Endothelial cell of umbilical vein (primary cell): Measurements from ENCODE around the gene TXNDC12. TPM values are rescaled to one million over a fixed set of nuclear protein-coding genes. Genes with fewer than 3 reads are reported as not detected.

Experiments used
- BruUV-seq: library from RNA; stranded (reverse); fragments of 400-500 nt; replicated peaks from 2 replicates; lab custom pipeline; 2021; lab: Mats Ljungman, UMichigan
- CTCF ChIA-PET: fragments of 300-600, 350-600 bp; sonication (Branson Sonifier 250); formaldehyde crosslinking; loops from one replicate; lab custom pipeline; 2021; ENCODE audit warnings: antibody characterized with exemption, inconsistent platforms; lab: Charles Lee
- POLR2A ChIA-PET: fragments of 300-600, 350-600 bp; sonication (Branson Sonifier 250); formaldehyde crosslinking; loops from one replicate; lab custom pipeline; 2021; ENCODE audit warnings: antibody characterized with exemption, inconsistent platforms; lab: Charles Lee
- DNase-seq: peaks from one replicate; pipeline ENCODE4 v3.0.0-alpha.2; 2011; ENCODE audit warnings: low read depth, low spot score
- FAIRE-seq: peaks from 2 replicates; lab custom pipeline; 2011; peaks lifted over from hg19 to GRCh38; lab: Jason Lieb, UNC
- H2AFZ ChIP-seq: 2 replicates; pipeline ENCODE4 v1.6.0; 2012; ENCODE audit warnings: low read depth, low read length, control low read depth, inconsistent platforms
- H3K27ac ChIP-seq: 2 replicates; pipeline ENCODE4 v1.5.1; 2011; ENCODE audit warnings: low read depth, mild to moderate bottlenecking, control low read depth, low read length, moderate library complexity; ENCODE audit not compliant: insufficient read depth
- H3K27me3 ChIP-seq, 2 experiments: 2 replicates each; pipeline versions ENCODE4 v1.6.0 to v1.6.1; 2011; ENCODE audit warnings: low read length in 2 of 2, mixed read lengths in 1 of 2; ENCODE audit not compliant: control insufficient read depth in 2 of 2, insufficient read depth in 2 of 2
- H3K36me3 ChIP-seq, 2 experiments: 2 replicates in 1 of 2; 3 replicates in 1 of 2; pipeline ENCODE4 v1.5.1; 2011; ENCODE audit warnings: low read length in 2 of 2, mild to moderate bottlenecking in 1 of 2, moderate library complexity in 1 of 2; ENCODE audit not compliant: control insufficient read depth in 2 of 2, insufficient read depth in 2 of 2; ENCODE audit errors: extremely low read depth in 1 of 2
- H3K4me1 ChIP-seq: 3 replicates; pipeline ENCODE4 v1.5.1; 2011; ENCODE audit warnings: mild to moderate bottlenecking, low read length; ENCODE audit not compliant: control insufficient read depth, insufficient read depth; ENCODE audit errors: extremely low read depth
- H3K4me2 ChIP-seq: 2 replicates; pipeline ENCODE4 v1.6.1; 2011; ENCODE audit warnings: low read length, control low read depth, mixed read lengths; ENCODE audit not compliant: insufficient read depth
- H3K4me3 ChIP-seq, 3 experiments: fragments of 200-600 bp in 1 of 3; sonication (generic), shearing (Covaris generic) in 1 of 3; replicated peaks in 1 of 3; 2 replicates each; pipeline ENCODE4 v1.5.1; 2011 to 2016; ENCODE audit warnings: control low read depth in 3 of 3, low read length in 3 of 3, mild to moderate bottlenecking in 2 of 3, inconsistent platforms in 1 of 3, low read depth in 1 of 3, moderate library complexity in 1 of 3; ENCODE audit not compliant: insufficient read depth in 1 of 3
- H3K79me2 ChIP-seq: 2 replicates; pipeline ENCODE4 v1.6.0; 2012; ENCODE audit warnings: low read length, inconsistent platforms; ENCODE audit not compliant: control insufficient read depth, insufficient read depth
- H3K9ac ChIP-seq: replicated peaks from 2 replicates; pipeline ENCODE3; 2011; ENCODE audit warnings: low read length, control low read depth; ENCODE audit not compliant: insufficient read depth; ENCODE audit errors: extremely low read depth
- H3K9me1 ChIP-seq: replicated peaks from 3 replicates; pipeline ENCODE4 v1.6.0; 2011; ENCODE audit warnings: mild to moderate bottlenecking, low read length; ENCODE audit not compliant: control insufficient read depth, insufficient read depth; ENCODE audit errors: extremely low read depth
- H3K9me3 ChIP-seq: replicated peaks from 2 replicates; pipeline ENCODE4 v1.5.1; 2012; ENCODE audit warnings: low read length, inconsistent platforms; ENCODE audit not compliant: control insufficient read depth, insufficient read depth
- H4K20me1 ChIP-seq: replicated peaks from 2 replicates; pipeline ENCODE3; 2011; ENCODE audit warnings: mild to moderate bottlenecking, low read length; ENCODE audit not compliant: control insufficient read depth, insufficient read depth; ENCODE audit errors: extremely low read depth
- CTCF ChIP-seq, 2 donors: IDR thresholded peaks; 1 replicate in 1 of 2; 2 replicates in 1 of 2; pipeline ENCODE4 v1.5.1; 2011; ENCODE audit warnings: low read length in 2 of 2, mild to moderate bottlenecking in 2 of 2, moderate library complexity in 2 of 2, control low read depth in 1 of 2, inconsistent platforms in 1 of 2, low read depth in 1 of 2; ENCODE audit not compliant: insufficient read depth in 1 of 2; ENCODE audit errors: extremely low read depth in 1 of 2
- EZH2 ChIP-seq: IDR thresholded peaks from 2 replicates; pipeline ENCODE4 v1.6.1; 2012; ENCODE audit warnings: borderline replicate concordance, low read depth, mild to moderate bottlenecking, moderate library complexity, low read length, inconsistent platforms; ENCODE audit not compliant: severe bottlenecking
- FOS ChIP-seq: IDR thresholded peaks from 2 replicates; pipeline ENCODE4 v1.6.1; 2011; ENCODE audit warnings: mild to moderate bottlenecking, low read length, moderate library complexity, borderline replicate concordance; ENCODE audit not compliant: insufficient read depth
- GATA2 ChIP-seq: IDR thresholded peaks from 2 replicates; pipeline ENCODE4 v1.7.0; 2011; ENCODE audit warnings: low read depth, mild to moderate bottlenecking, moderate library complexity, mixed read lengths, low read length; ENCODE audit not compliant: insufficient read length, insufficient read depth
- JUN ChIP-seq: IDR thresholded peaks from 2 replicates; pipeline ENCODE4 v1.6.1; 2011; ENCODE audit warnings: borderline replicate concordance, low read depth; ENCODE audit not compliant: insufficient read length, insufficient read depth
- MYC ChIP-seq: IDR thresholded peaks from one replicate; pipeline ENCODE4 v1.6.1; 2011; ENCODE audit warnings: mild to moderate bottlenecking, low read depth, low read length
- POLR2A ChIP-seq: IDR thresholded peaks from 2 replicates; pipeline ENCODE4 v1.6.1; 2012; ENCODE audit warnings: low read depth, mild to moderate bottlenecking, control low read depth, low read length
- POLR2AphosphoS5 ChIP-seq: IDR thresholded peaks from 2 replicates; pipeline ENCODE4 v1.6.1; 2012; ENCODE audit warnings: low read depth, mild to moderate bottlenecking, control low read depth, low read length, moderate library complexity; ENCODE audit not compliant: insufficient read depth
- dilution Hi-C: fragments of 300-500 bp; cut with MboI; formaldehyde crosslinking; loops from one replicate; pipeline ENCODE4 v1.15.0; 2019; ENCODE audit warnings: low sequenced_read_pairs; ENCODE audit not compliant: extremely low pct_ligation_motif_present
- intact Hi-C: fragments of 100-400 bp; cut with micrococcal nuclease; formaldehyde crosslinking; loops from one replicate; pipeline ENCODE4 v1.10.0; 2022
- polyA plus RNA-seq, 4 experiments: library from polyadenylated mRNA; depleted of rRNA in 3 of 4; stranded (reverse) in 3 of 4; unstranded in 1 of 4; fragments of >200 nt; gene quantifications; 2 replicates each; pipeline versions ENCODE4 v1.2.1 to v1.2.3, GENCODE V29; 2011 to 2012; ENCODE audit warnings: missing spikeins in 1 of 4
- total RNA-seq: library from RNA; stranded (reverse); gene quantifications from 2 replicates; pipeline ENCODE4 v1.2.3, GENCODE V29; 2021
- TF ChIP-seq, protein P1 (sequence below): IDR thresholded peaks from 2 replicates; pipeline ENCODE4 v1.6.1; 2011; ENCODE audit not compliant: insufficient read depth, insufficient read length

Gene TXNDC12
- total and polyA plus RNA-seq, 2 donors (not counting 3 experiments of a cell fraction or from before 2014, with no cell fraction given): 33.7 to 57.4 TPM

DNA sequence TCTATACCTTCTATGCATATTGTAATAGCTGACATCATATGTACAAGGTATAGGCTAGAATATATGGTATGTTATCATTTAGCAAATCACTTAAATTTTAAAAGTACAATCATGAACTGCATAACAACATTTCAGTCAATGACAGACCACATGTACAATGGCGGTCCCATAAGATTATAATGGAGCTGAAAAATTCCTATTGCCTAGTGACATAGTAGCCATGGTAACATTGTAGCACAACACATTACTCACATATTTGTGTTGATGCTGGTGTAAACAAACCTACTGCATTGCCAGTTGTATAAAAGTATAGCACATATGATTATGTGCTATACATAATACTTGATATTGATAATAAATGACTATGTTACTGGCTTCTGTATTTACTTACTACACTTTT is 73.4 kb downstream of the TXNDC12 start:
- no TSS peak for BruUV-seq
- dilution Hi-C loops (no loop called here), intact Hi-C loops (no loop called here)
- H3K36me3 ChIP-seq: no peaks in the 10 kb centered on the region
- H3K9me3 ChIP-seq: no peaks in the 10 kb centered on the region
- no peaks in the 10 kb centered on the region for H3K9me1 ChIP-seq
- H3K9ac ChIP-seq: no peak overlapping the region
- DNase-seq (no peak), FAIRE-seq (no peak)
- no peaks in the 10 kb centered on the region for H3K4me1 ChIP-seq
- ChIA-PET CTCF (no interaction called here), POLR2A (no interaction called here)
- no peak overlapping the region for H3K4me2 ChIP-seq
- no peak overlapping the region for H3K27ac ChIP-seq
- H3K79me2 ChIP-seq: no peaks in the 10 kb centered on the region
- no peaks in the 10 kb centered on the region for H3K27me3 ChIP-seq
- no peak for TF ChIP-seq MYC
- no peak for TF ChIP-seq FOS
- no peak for TF ChIP-seq JUN
- TF ChIP-seq, protein P1, sequence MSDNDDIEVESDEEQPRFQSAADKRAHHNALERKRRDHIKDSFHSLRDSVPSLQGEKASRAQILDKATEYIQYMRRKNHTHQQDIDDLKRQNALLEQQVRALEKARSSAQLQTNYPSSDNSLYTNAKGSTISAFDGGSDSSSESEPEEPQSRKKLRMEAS: no peak
- TF ChIP-seq EZH2: no peak
- TF ChIP-seq GATA2: no peak
- no peaks in the 10 kb centered on the region for H4K20me1 ChIP-seq
- H3K4me3 ChIP-seq: no peak overlapping the region
- no peak overlapping the region for H2AFZ ChIP-seq

- Histone ChIP-seq H3K4me1 (no peaks in the 10 kb centered on the region), H3K27ac (no peak overlapping the region), H3K79me2 (no peaks in the 10 kb centered on the region), H3K4me2 (no peak overlapping the region), H3K9me1 (no peaks in the 10 kb centered on the region), H3K27me3 (no peaks in the 10 kb centered on the region), H3K36me3 (no peaks in the 10 kb centered on the region), H2AFZ (no peak overlapping the region), H3K4me3 (no peak overlapping the region), H4K20me1 (no peaks in the 10 kb centered on the region), H3K9me3 (no peaks in the 10 kb centered on the region), H3K9ac (no peak overlapping the region)
- dilution Hi-C loops: no loop called here
- no TSS peak for BruUV-seq
- no peak for FAIRE-seq
- DNase-seq: no peak
- intact Hi-C loops: no loop called here
- ChIA-PET POLR2A (no interaction called here), CTCF (no interaction called here)
- TF ChIP-seq JUN (no peak), CTCF (IDR thresholded peaks at IDR 0.05; ENCODE audit: extremely low read depth in 1 of 2, insufficient read depth in 1 of 2, low read depth in 1 of 2, low read length in 2 of 2) (no peak), EZH2 (no peak), POLR2A (no peak), GATA2 (no peak), POLR2AphosphoS5 (no peak), FOS (no peak), MYC (no peak)
- TF ChIP-seq, protein P1: no peak
Measured at GRCh38 chr1:51978099-51978498, 76.9 kb downstream of the TXNDC12 start.
